Activated naive CD4-positive, alpha-beta T cell treated with anti-CD3 and anti-CD28 coated beads, Interleukin-2, amount 10 ng/mL, durations not matched to agents 7 days and 5 days (primary cell): ENCODE measurements around the gene ABCA4.

Experiments
- CTCF ChIA-PET: fragments of 350-600 bp; sonication (Branson Sonifier 250); formaldehyde crosslinking; loops from one replicate; lab custom pipeline; 2021; ENCODE audit warnings: antibody characterized with exemption; lab: Charles Lee
- DNase-seq: peaks from one replicate; pipeline ENCODE4 v3.0.0-alpha.2; 2020
- H3K27ac Mint-ChIP-seq: one replicate; pipeline ENCODE4 v1.8.0; 2021; ENCODE audit warnings: mild to moderate bottlenecking, moderate library complexity, mixed read lengths
- H3K27me3 Mint-ChIP-seq: one replicate; pipeline ENCODE4 v1.8.0; 2021; ENCODE audit warnings: mild to moderate bottlenecking, mixed read lengths
- H3K36me3 Mint-ChIP-seq: one replicate; pipeline ENCODE4 v1.8.0; 2021; ENCODE audit warnings: mixed read lengths
- H3K4me1 Mint-ChIP-seq: one replicate; pipeline ENCODE4 v1.8.0; 2021; ENCODE audit warnings: mixed read lengths
- H3K4me3 Mint-ChIP-seq: one replicate; pipeline ENCODE4 v1.8.0; 2021; ENCODE audit warnings: mild to moderate bottlenecking, moderate library complexity, mixed read lengths
- H3K9me3 Mint-ChIP-seq: one replicate; pipeline ENCODE4 v1.8.0; 2021; ENCODE audit warnings: mixed read lengths

Gene ABCA4

GRCh38 chr1:94055459-94056122 is 65.4 kb downstream of the ABCA4 start:
- H3K4me1 Mint-ChIP-seq, result no peaks in the 10 kb centered on the region
- no peak overlapping the region for H3K4me3 Mint-ChIP-seq
- CTCF ChIA-PET, result interaction anchor here (1.1 to 1.9 kb wide), 4 partner anchors 9 to 280 kb away, joined by 3 to 10 read pairs (median 6); no protein-coding TSS in a partner anchor
- no peak for DNase-seq
- H3K27ac Mint-ChIP-seq, result no peak overlapping the region
- H3K9me3 Mint-ChIP-seq, result no peaks in the 10 kb centered on the region
- peaks cover 49% of the 10 kb centered on the region for H3K27me3 Mint-ChIP-seq
- H3K36me3 Mint-ChIP-seq, result no peaks in the 10 kb centered on the region

GRCh38 chr1:94050675-94051074 is 70.3 kb downstream of the ABCA4 start:
- Mint-ChIP-seq H3K9me3 (no peaks in the 10 kb centered on the region), H3K27ac (no peak overlapping the region), H3K4me1 (peaks cover 3% of the 10 kb centered on the region), H3K4me3 (no peak overlapping the region), H3K36me3 (no peaks in the 10 kb centered on the region), H3K27me3 (peaks cover 43% of the 10 kb centered on the region)
- no peak for DNase-seq
- CTCF ChIA-PET, result interaction anchor here (0.7 to 1.1 kb wide), 2 partner anchors 11 kb away, joined by 3 to 4 read pairs; no protein-coding TSS in a partner anchor

- DNase-seq, result no peak
- CTCF ChIA-PET, result interaction anchor here (1.1 to 1.3 kb wide), 3 partner anchors 10 to 346 kb away, joined by 3 to 5 read pairs (median 4); no protein-coding TSS in a partner anchor
- Mint-ChIP-seq H3K4me1 (peaks cover 6% of the 10 kb centered on the region), H3K27ac (no peak overlapping the region), H3K27me3 (peaks cover 43% of the 10 kb centered on the region), H3K4me3 (no peak overlapping the region), H3K36me3 (no peaks in the 10 kb centered on the region), H3K9me3 (no peaks in the 10 kb centered on the region)
Observed at GRCh38 chr1:94050254-94050653, 70.7 kb downstream of the ABCA4 start.

- CTCF ChIA-PET, result interaction anchor here (1.1 to 1.3 kb wide), 3 partner anchors 9 to 346 kb away, joined by 3 to 5 read pairs (median 4); no protein-coding TSS in a partner anchor
- Mint-ChIP-seq H3K9me3 (no peaks in the 10 kb centered on the region), H3K36me3 (no peaks in the 10 kb centered on the region), H3K27ac (no peak overlapping the region), H3K4me3 (no peak overlapping the region), H3K4me1 (peaks cover 6% of the 10 kb centered on the region), H3K27me3 (peaks cover 42% of the 10 kb centered on the region)
- DNase-seq, result no peak
Observed at GRCh38 chr1:94049791-94050190, 71.2 kb downstream of the ABCA4 start.

GRCh38 chr1:94048413-94049164 is 72.4 kb downstream of the ABCA4 start:
- H3K27me3 Mint-ChIP-seq, result peaks cover 43% of the 10 kb centered on the region
- H3K9me3 Mint-ChIP-seq, result no peaks in the 10 kb centered on the region
- CTCF ChIA-PET, result interaction anchor here (0.6 to 5.1 kb wide), 7 partner anchors 8 to 384 kb away, joined by 3 to 42 read pairs (median 3); no protein-coding TSS in a partner anchor
- no peak overlapping the region for H3K4me3 Mint-ChIP-seq
- no peak for DNase-seq
- peaks cover 6% of the 10 kb centered on the region for H3K4me1 Mint-ChIP-seq
- no peak overlapping the region for H3K27ac Mint-ChIP-seq
- no peaks in the 10 kb centered on the region for H3K36me3 Mint-ChIP-seq

GRCh38 chr1:94047949-94048348 is 73.0 kb downstream of the ABCA4 start:
- Mint-ChIP-seq H3K9me3 (no peaks in the 10 kb centered on the region), H3K4me1 (peaks cover 6% of the 10 kb centered on the region), H3K36me3 (no peaks in the 10 kb centered on the region), H3K27ac (no peak overlapping the region), H3K27me3 (peaks cover 40% of the 10 kb centered on the region), H3K4me3 (no peak overlapping the region)
- CTCF ChIA-PET, result interaction anchor here (0.7 to 5.1 kb wide), 5 partner anchors 12 to 384 kb away, joined by 3 to 42 read pairs (median 3); no protein-coding TSS in a partner anchor
- DNase-seq, result no peak

GRCh38 chr1:94045465-94046056 is 75.4 kb downstream of the ABCA4 start:
- CTCF ChIA-PET, result interaction anchor here (0.7 to 11.8 kb wide), 20 partner anchors 9 to 759 kb away, joined by 3 to 159 read pairs (median 4); no protein-coding TSS in a partner anchor
- H3K4me1 Mint-ChIP-seq, result peaks cover 6% of the 10 kb centered on the region
- H3K27ac Mint-ChIP-seq, result no peak overlapping the region
- H3K27me3 Mint-ChIP-seq, result peaks cover 33% of the 10 kb centered on the region
- no peaks in the 10 kb centered on the region for H3K9me3 Mint-ChIP-seq
- no peaks in the 10 kb centered on the region for H3K36me3 Mint-ChIP-seq
- peak; percentile 55 for DNase-seq
- no peak overlapping the region for H3K4me3 Mint-ChIP-seq

GRCh38 chr1:94044891-94045290 is 76.1 kb downstream of the ABCA4 start:
- Mint-ChIP-seq H3K36me3 (no peaks in the 10 kb centered on the region), H3K9me3 (no peaks in the 10 kb centered on the region), H3K27ac (no peak overlapping the region), H3K4me1 (peaks cover 6% of the 10 kb centered on the region), H3K4me3 (no peak overlapping the region), H3K27me3 (peaks cover 30% of the 10 kb centered on the region)
- DNase-seq, result no peak
- CTCF ChIA-PET, result interaction anchor here (0.6 to 11.8 kb wide), 13 partner anchors 10 to 760 kb away, joined by 3 to 159 read pairs (median 4); no protein-coding TSS in a partner anchor

- CTCF ChIA-PET, result interaction anchor here (0.6 to 11.8 kb wide), 8 partner anchors 9 to 420 kb away, joined by 3 to 159 read pairs (median 6); no protein-coding TSS in a partner anchor
Observed at GRCh38 chr1:94044290-94044790, 76.6 kb downstream of the ABCA4 start.

GRCh38 chr1:94043738-94044289 is 77.1 kb downstream of the ABCA4 start:
- H3K4me1 Mint-ChIP-seq, result peaks cover 6% of the 10 kb centered on the region
- CTCF ChIA-PET, result interaction anchor here (0.9 to 11.8 kb wide), 4 partner anchors 8 to 420 kb away, joined by 3 to 159 read pairs (median 18); no protein-coding TSS in a partner anchor
- H3K36me3 Mint-ChIP-seq, result no peaks in the 10 kb centered on the region
- H3K4me3 Mint-ChIP-seq, result no peak overlapping the region
- H3K9me3 Mint-ChIP-seq, result no peaks in the 10 kb centered on the region
- peaks cover 32% of the 10 kb centered on the region for H3K27me3 Mint-ChIP-seq
- H3K27ac Mint-ChIP-seq, result no peak overlapping the region
- no peak for DNase-seq

More at GRCh38 chr1:94044290-94044790, 76.6 kb downstream of the ABCA4 start:
- H3K4me3 Mint-ChIP-seq, result no peak overlapping the region
- no peaks in the 10 kb centered on the region for H3K36me3 Mint-ChIP-seq
- no peak for DNase-seq
- no peaks in the 10 kb centered on the region for H3K9me3 Mint-ChIP-seq
- H3K27ac Mint-ChIP-seq, result no peak overlapping the region
- peaks cover 6% of the 10 kb centered on the region for H3K4me1 Mint-ChIP-seq
- H3K27me3 Mint-ChIP-seq, result peaks cover 31% of the 10 kb centered on the region

- peaks cover 38% of the 10 kb centered on the region for H3K27me3 Mint-ChIP-seq
- H3K36me3 Mint-ChIP-seq, result no peaks in the 10 kb centered on the region
- H3K9me3 Mint-ChIP-seq, result no peaks in the 10 kb centered on the region
- CTCF ChIA-PET, result interaction anchor here (1.2 to 11.8 kb wide), 3 partner anchors 17 to 998 kb away, joined by 3 to 159 read pairs (median 10); no protein-coding TSS in a partner anchor
- no peak overlapping the region for H3K4me3 Mint-ChIP-seq
- peaks cover 6% of the 10 kb centered on the region for H3K4me1 Mint-ChIP-seq
- DNase-seq, result no peak
- no peak overlapping the region for H3K27ac Mint-ChIP-seq
Observed at GRCh38 chr1:94042388-94042787, 78.6 kb downstream of the ABCA4 start.

GRCh38 chr1:94039871-94040569 is 80.9 kb downstream of the ABCA4 start:
- H3K36me3 Mint-ChIP-seq, result no peaks in the 10 kb centered on the region
- H3K4me3 Mint-ChIP-seq, result no peak overlapping the region

GRCh38 chr1:94039514-94039870 is 81.5 kb downstream of the ABCA4 start:
- CTCF ChIA-PET, result interaction anchor here (0.6 to 11.8 kb wide), 28 partner anchors 10 to 1002 kb away, joined by 3 to 159 read pairs (median 4); no protein-coding TSS in a partner anchor
- Mint-ChIP-seq H3K9me3 (no peaks in the 10 kb centered on the region), H3K36me3 (no peaks in the 10 kb centered on the region), H3K27ac (no peak overlapping the region), H3K4me1 (no peaks in the 10 kb centered on the region), H3K4me3 (no peak overlapping the region), H3K27me3 (peaks cover 50% of the 10 kb centered on the region)
- DNase-seq, result peak; percentile 68

More at GRCh38 chr1:94039871-94040569, 80.9 kb downstream of the ABCA4 start:
- Mint-ChIP-seq H3K9me3 (no peaks in the 10 kb centered on the region), H3K27ac (no peak overlapping the region), H3K27me3 (peaks cover 54% of the 10 kb centered on the region), H3K4me1 (no peaks in the 10 kb centered on the region)
- no peak for DNase-seq
- CTCF ChIA-PET, result interaction anchor here (0.6 to 11.8 kb wide), 28 partner anchors 9 to 1001 kb away, joined by 3 to 159 read pairs (median 4); no protein-coding TSS in a partner anchor
